Stimulated activated naive CD8-positive, alpha-beta T cell treated with anti-CD3 and anti-CD28 coated beads, Interleukin-15, Interleukin-2, amounts not matched to agents 100 U/mL and 50 U/mL, for 24 hours (primary cell): ENCODE data around the gene NEURL1B.
"Not testable (repeated sequence)": the region's sequence is repeated elsewhere in the genome, so short reads cannot be mapped to it uniquely, and the experiment has no call there.

Source experiments
- ATAC-seq: fragments of 150-1000 bp; cut with Tn5 transposase; one replicate; pipeline ENCODE4 v1.10.0; 2021
- DNase-seq: peaks from one replicate; pipeline ENCODE4 v3.0.0; 2021

The NEURL1B gene

GRCh38 chr5:172640822-172641358 lies at the start of gene NEURL1B:
NEURL1B (plus strand) TSS chr5:172641263; CDS start chr5:172641407, 144 bp downstream.
- DNase-seq = peak; percentile 60

GRCh38 chr5:172591636-172592035 lies 49.4 kb upstream of the NEURL1B start:
- DNase-seq (no peak), ATAC-seq (no peak)

More at GRCh38 chr5:172640822-172641358, at the start of gene NEURL1B:
- ATAC-seq = peak; percentile 66

- no peak for ATAC-seq
- no peak for DNase-seq
These were observed 48.2 kb upstream of the NEURL1B start for GRCh38 chr5:172592881-172593280.

- DNase-seq = no peak
- ATAC-seq = no peak
These were observed 47.8 kb upstream of the NEURL1B start for GRCh38 chr5:172593306-172593705.

- DNase-seq (no peak), ATAC-seq (no peak)
These were observed 47.3 kb upstream of the NEURL1B start for GRCh38 chr5:172593721-172594235.

- ATAC-seq (no peak), DNase-seq (no peak)
These were observed 46.6 kb upstream of the NEURL1B start for GRCh38 chr5:172594431-172594830.

- DNase-seq = no peak
- ATAC-seq = no peak
These were observed 46.1 kb upstream of the NEURL1B start for GRCh38 chr5:172594867-172595466.

GRCh38 chr5:172595596-172596455 lies 45.2 kb upstream of the NEURL1B start:
- ATAC-seq (no peak), DNase-seq (no peak)

- ATAC-seq (no peak), DNase-seq (no peak)
These were observed 44.3 kb upstream of the NEURL1B start for GRCh38 chr5:172596638-172597231.

- ATAC-seq (no peak), DNase-seq (no peak)
These were observed 43.3 kb upstream of the NEURL1B start for GRCh38 chr5:172597755-172598155.

GRCh38 chr5:172598251-172599203 lies 42.5 kb upstream of the NEURL1B start:
- ATAC-seq (no peak), DNase-seq (no peak)

- no peak for DNase-seq
- ATAC-seq = no peak
These were observed 41.9 kb upstream of the NEURL1B start for GRCh38 chr5:172599204-172599567.

- ATAC-seq (no peak), DNase-seq (no peak)
These were observed 40.5 kb upstream of the NEURL1B start for GRCh38 chr5:172600571-172600970.

GRCh38 chr5:172601576-172601975 lies 39.5 kb upstream of the NEURL1B start:
- DNase-seq, ATAC-seq: not testable (repeated sequence)

- no peak for DNase-seq
- no peak for ATAC-seq
These were observed 38.3 kb upstream of the NEURL1B start for GRCh38 chr5:172602783-172603231.

GRCh38 chr5:172603251-172603806 lies 37.7 kb upstream of the NEURL1B start:
- DNase-seq = no peak
- ATAC-seq = no peak

- ATAC-seq = no peak
- no peak for DNase-seq
These were observed 35.6 kb upstream of the NEURL1B start for GRCh38 chr5:172605466-172605865.

GRCh38 chr5:172606156-172606785 lies 34.8 kb upstream of the NEURL1B start:
- ATAC-seq = no peak
- DNase-seq = no peak

GRCh38 chr5:172607213-172607793 lies 33.8 kb upstream of the NEURL1B start:
- DNase-seq = no peak

GRCh38 chr5:172608773-172609172 lies 32.3 kb upstream of the NEURL1B start:
- no peak for DNase-seq
- no peak for ATAC-seq

More at GRCh38 chr5:172607213-172607793, 33.8 kb upstream of the NEURL1B start:
- ATAC-seq = no peak
